ENCODE results near the gene KLHL36. TPM values are rescaled to one million over a fixed set of nuclear protein-coding genes. Genes with fewer than 3 reads are reported as not detected.
A peak's percentile ranks its signal among the peaks of the same experiment; 100 is the strongest.
"Not testable (repeated sequence)": the region's sequence is repeated elsewhere in the genome, so short reads cannot be mapped to it uniquely, and the experiment has no call there.

Gene KLHL36
- total and polyA plus RNA-seq, 5 donors = 17.2 to 47.2 (median 39.5) TPM

DNA sequence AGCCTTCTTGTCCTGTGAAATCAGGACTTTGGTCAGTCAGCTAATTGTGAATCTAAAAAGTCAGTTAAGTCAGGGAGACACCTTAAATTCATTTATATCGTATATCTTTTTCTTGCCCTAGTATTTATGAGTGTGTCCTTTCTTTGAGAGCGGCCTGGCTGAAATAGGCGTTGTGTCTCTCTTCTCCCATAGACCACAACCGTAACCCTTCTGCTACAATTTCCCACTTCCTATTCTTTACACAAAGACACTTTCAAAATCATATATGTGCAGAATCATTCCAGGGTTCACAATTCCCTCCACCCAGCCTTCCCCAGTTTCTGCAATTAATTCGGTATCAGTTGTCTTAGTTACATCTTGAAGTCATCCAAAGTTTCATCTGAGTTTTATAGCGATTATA is 16.4 kb upstream of the KLHL36 start:
- WGBS = 76% methylated on average over 6 of the region's 6 CpGs
- Histone ChIP-seq H3K9me3 (ENCODE audit: control insufficient read depth, low read length) (no peaks in the 10 kb centered on the region), H3K4me3 (ENCODE audit: low read length) (no peak overlapping the region), H3K4me1 (ENCODE audit: control insufficient read depth, insufficient read depth, low read length) (no peaks in the 10 kb centered on the region), H3K27ac (ENCODE audit: low read length) (no peak overlapping the region), H3K27me3 (ENCODE audit: control insufficient read depth, insufficient read depth) (no peaks in the 10 kb centered on the region)
- ATAC-seq (no peak), DNase-seq (no peak)
- intact Hi-C loops (cut with DNase I) = no loop called here

DNA sequence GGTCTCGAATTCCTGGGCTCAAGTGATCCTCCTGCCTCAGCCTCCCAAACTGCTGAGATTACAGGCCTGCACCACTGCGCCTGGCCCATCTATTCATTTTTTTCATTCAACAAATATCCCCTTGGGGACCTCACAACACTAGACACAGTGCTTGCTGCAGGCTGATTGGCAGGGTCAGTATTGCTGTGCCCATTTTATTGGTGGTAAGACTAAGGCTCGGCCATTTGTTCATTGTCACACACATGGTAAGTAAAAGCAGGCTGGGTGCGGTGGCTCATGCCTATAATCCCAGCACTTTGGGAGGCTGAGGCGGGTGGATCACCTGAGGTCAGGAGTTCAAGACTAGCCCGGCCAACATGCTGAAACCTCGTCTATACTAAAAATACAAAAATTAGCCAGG is 15.4 kb upstream of the KLHL36 start:
- H3K27ac ChIP-seq (ENCODE audit: low read length); intact Hi-C loops (cut with DNase I): not testable (repeated sequence)
- 88% methylated on average over 7 of the region's 7 CpGs for WGBS

DNA sequence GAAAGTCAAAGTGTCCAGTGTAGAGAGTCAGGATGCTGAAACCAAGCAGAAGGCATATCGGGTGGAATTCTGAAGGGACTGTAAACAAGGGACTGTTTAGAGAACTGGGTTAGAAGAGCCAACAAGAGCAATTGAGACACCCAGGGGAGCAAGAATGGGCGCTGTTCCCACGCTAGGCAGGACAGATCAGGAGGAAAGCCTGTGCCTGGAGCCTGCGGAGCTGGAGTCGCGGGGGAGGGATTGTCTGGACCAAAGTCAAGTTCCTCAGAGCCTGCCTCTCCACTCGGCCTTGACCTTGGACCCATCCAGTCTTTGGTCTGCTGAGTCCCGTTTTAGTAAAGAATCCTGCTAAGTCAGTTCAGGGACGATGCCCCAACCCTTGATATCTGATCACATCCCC is 14.7 kb upstream of the KLHL36 start:
- peak; percentile 86 to 94 for ATAC-seq
- peak overlapping the region; percentile 7 for H3K27ac ChIP-seq (ENCODE audit: low read length)

More for the DNA sequence above, 15.4 kb upstream of the KLHL36 start:
- not testable (repeated sequence) for H3K27me3 ChIP-seq (ENCODE audit: control insufficient read depth, insufficient read depth); ATAC-seq; H3K4me1 ChIP-seq (ENCODE audit: control insufficient read depth, insufficient read depth, low read length); DNase-seq; H3K9me3 ChIP-seq (ENCODE audit: control insufficient read depth, low read length); H3K4me3 ChIP-seq (ENCODE audit: low read length)

DNA sequence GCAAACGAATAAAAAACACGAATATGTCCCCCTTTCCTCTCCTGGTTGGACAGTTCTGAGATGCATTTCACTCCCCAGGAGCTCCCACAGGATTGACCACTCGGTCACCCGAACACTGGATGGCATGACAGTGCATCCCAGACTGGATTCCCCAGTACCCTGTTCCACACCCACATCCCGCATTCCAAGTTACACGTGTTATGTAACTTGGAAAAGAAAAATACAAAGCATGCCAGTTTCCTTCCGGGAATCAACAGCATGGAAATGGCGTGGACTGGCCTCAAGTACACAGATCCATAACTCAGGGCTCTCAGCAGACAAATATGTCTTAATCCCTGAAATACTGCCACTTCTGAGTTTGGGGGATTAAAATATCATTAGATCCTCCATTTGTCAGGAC is 12.6 kb upstream of the KLHL36 start:
- Histone ChIP-seq H3K4me1 (ENCODE audit: control insufficient read depth, insufficient read depth, low read length) (no peaks in the 10 kb centered on the region), H3K27ac (ENCODE audit: low read length) (peak overlapping the region; percentile 74), H3K27me3 (ENCODE audit: control insufficient read depth, insufficient read depth) (no peaks in the 10 kb centered on the region), H3K4me3 (ENCODE audit: low read length) (no peak overlapping the region), H3K9me3 (ENCODE audit: control insufficient read depth, low read length) (no peaks in the 10 kb centered on the region)
- 51% methylated on average over 8 of the region's 8 CpGs for WGBS
- ATAC-seq (peak in 1 of 2 donors; percentile 38), DNase-seq (peak in 2 of 3 donors; percentile 47 to 58)
- intact Hi-C loops (cut with DNase I) = no loop called here

More for the DNA sequence above, 14.7 kb upstream of the KLHL36 start:
- intact Hi-C loops (cut with DNase I) = no loop called here
- Histone ChIP-seq H3K4me1 (ENCODE audit: control insufficient read depth, insufficient read depth, low read length) (no peaks in the 10 kb centered on the region), H3K9me3 (ENCODE audit: control insufficient read depth, low read length) (no peaks in the 10 kb centered on the region), H3K4me3 (ENCODE audit: low read length) (no peak overlapping the region), H3K27me3 (ENCODE audit: control insufficient read depth, insufficient read depth) (no peaks in the 10 kb centered on the region)
- DNase-seq = peak; percentile 88 to 97 (median 95)
- 23% methylated on average over 9 of the region's 9 CpGs for WGBS

DNA sequence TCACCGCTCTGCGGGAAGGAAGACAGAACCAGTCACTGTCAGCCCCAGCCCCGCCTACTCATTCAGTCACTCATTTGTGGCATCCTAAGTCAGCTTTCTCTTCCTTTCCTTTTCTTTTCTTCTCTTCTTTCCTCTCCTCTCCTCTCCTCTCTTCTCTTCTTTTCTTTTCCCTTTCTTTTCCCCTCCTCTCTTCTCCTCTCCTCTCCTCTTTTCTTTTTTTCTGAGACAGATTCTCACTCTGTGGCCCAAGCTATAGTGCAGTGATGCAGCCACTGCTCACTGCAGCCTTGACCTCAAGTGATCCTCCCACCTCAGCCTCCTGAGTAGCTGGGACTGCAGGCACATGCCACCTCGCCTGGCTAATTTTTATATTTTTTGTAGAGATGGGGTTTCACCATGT is 10.6 kb upstream of the KLHL36 start:
- Histone ChIP-seq H3K4me1 (ENCODE audit: control insufficient read depth, insufficient read depth, low read length) (peaks cover 3% of the 10 kb centered on the region), H3K27me3 (ENCODE audit: control insufficient read depth, insufficient read depth) (no peaks in the 10 kb centered on the region), H3K4me3 (ENCODE audit: low read length) (no peak overlapping the region), H3K27ac (ENCODE audit: low read length) (no peak overlapping the region), H3K9me3 (ENCODE audit: control insufficient read depth, low read length) (no peaks in the 10 kb centered on the region)
- intact Hi-C loops (cut with DNase I) = no loop called here
- ATAC-seq = no peak
- DNase-seq = no peak
- 84% methylated on average over 4 of the region's 4 CpGs for WGBS

DNA sequence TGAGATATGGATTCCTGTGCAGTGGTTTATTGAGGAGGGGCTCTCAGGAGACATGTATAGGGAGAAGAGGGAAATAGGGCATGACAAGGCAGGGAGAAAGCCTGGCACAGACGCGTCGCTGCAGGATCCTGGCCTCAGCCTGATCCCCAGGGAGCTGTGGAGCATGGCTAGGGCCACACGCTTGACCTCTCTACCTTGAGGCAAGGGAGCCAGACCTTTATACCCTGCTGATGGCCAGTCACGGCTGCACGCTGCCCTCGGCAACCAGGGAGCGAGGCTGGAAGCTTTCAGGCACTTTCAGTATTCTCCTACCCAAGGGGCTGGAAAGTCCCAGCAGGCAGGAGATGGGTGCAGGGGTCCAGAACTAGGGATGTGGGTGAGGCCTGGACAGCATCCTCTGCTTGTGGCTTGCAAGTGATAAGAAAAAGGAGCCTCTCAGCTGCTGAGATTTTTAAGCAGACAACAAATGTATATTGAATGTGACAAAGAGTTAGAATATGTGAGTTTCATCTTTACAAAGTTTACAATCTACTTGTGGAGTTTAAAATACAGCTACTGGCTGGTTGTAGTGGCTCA is 10.0 kb upstream of the KLHL36 start:
- Histone ChIP-seq H3K4me1 (ENCODE audit: control insufficient read depth, insufficient read depth, low read length) (peaks cover 4% of the 10 kb centered on the region), H3K4me3 (ENCODE audit: low read length) (no peak overlapping the region), H3K27ac (ENCODE audit: low read length) (no peak overlapping the region), H3K9me3 (ENCODE audit: control insufficient read depth, low read length) (no peaks in the 10 kb centered on the region), H3K27me3 (ENCODE audit: control insufficient read depth, insufficient read depth) (no peaks in the 10 kb centered on the region)
- intact Hi-C loops (cut with DNase I) = no loop called here
- DNase-seq (no peak), ATAC-seq (no peak)
- WGBS = 91% methylated on average over 8 of the region's 8 CpGs

DNA sequence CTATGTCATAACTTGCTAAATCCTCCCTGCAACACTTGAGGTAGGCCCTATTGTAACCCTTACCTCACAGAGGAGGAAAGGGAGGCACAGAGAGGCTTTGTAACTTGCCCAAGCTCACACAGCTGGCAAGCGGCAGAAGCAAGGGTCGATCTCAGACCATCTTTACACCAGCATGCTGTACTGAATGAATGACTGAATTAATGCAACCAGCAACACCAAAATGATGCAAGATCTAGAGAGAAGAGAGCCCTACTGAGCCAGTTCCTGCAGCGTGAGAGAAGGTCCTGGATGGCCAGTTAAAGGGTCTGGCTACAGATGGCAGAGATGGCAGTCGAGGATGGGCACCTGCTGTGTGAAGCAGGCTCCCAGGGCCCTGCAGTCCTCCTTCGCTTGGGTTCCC is 8.2 kb upstream of the KLHL36 start:
- DNase-seq = no peak
- H3K4me3 ChIP-seq (ENCODE audit: low read length) = no peak overlapping the region
- no peak for ATAC-seq
- 95% methylated on average over 5 of the region's 5 CpGs for WGBS
- no peak overlapping the region for H3K27ac ChIP-seq (ENCODE audit: low read length)
- H3K9me3 ChIP-seq (ENCODE audit: control insufficient read depth, low read length) = no peaks in the 10 kb centered on the region
- no peaks in the 10 kb centered on the region for H3K27me3 ChIP-seq (ENCODE audit: control insufficient read depth, insufficient read depth)
- intact Hi-C loops (cut with DNase I) = no loop called here
- peaks cover 7% of the 10 kb centered on the region for H3K4me1 ChIP-seq (ENCODE audit: control insufficient read depth, insufficient read depth, low read length)

DNA sequence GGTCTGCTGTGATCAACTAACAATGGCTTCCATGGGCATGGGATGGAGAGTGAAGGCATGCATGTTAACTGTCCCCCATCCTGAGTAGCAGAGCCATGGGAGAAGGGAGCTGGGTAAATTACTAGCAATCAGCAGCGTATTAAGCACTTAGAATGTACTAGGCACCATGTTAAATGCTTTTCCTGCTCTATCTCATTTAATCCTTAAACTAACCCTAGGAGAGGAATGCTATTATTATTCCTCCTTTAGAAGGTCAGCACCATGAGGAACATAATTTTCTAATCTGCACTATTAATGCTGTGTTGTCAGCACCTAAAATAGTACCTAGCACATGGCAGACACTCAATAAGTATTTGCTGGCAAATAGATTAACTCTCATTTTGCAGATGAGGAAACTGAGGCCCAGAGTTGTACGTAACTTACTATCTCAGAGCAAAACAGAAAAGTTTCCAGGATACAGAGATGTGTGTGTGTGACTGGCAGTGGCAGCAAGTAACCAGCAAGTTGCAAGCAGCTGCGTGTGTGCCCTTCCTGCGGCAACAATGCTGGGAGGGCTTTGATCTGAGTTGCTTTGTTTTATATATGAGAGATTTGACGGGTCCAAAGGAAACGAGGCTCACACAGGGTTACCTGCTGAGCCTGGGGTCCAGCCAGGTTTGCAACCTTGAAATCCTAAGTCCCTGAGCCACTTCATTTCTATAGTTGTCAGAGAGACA is 6.5 kb upstream of the KLHL36 start:
- Histone ChIP-seq H3K27ac (ENCODE audit: low read length) (no peak overlapping the region), H3K27me3 (ENCODE audit: control insufficient read depth, insufficient read depth) (no peaks in the 10 kb centered on the region), H3K4me1 (ENCODE audit: control insufficient read depth, insufficient read depth, low read length) (peaks cover 7% of the 10 kb centered on the region), H3K9me3 (ENCODE audit: control insufficient read depth, low read length) (no peaks in the 10 kb centered on the region), H3K4me3 (ENCODE audit: low read length) (no peak overlapping the region)
- WGBS = 85% methylated on average over 6 of the region's 6 CpGs
- DNase-seq (no peak), ATAC-seq (no peak)
- intact Hi-C loops (cut with DNase I) = no loop called here

DNA sequence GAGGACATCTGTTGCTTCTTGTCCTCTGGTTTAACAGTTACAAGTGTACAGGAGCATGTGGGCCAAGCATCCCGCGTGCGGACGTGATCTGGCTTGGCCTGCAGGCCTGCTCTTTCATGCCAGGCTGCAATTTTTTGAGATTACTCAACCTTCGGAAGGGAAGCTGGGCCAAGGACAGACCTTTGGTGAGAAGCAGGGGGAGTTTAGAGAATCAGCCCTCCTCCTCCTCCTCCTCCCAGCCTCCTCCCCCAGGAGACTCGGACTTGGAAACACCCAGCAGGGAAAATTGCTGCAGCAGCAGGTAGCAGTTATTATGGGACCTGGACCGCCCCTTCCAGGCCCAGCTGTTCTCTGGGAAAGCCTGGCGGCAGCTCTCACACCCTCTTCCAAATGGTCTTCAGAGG is 5.1 kb upstream of the KLHL36 start:
- DNase-seq (peak; percentile 79 to 91 (median 89)), ATAC-seq (peak; percentile 81 to 92)
- H3K4me1 ChIP-seq (ENCODE audit: control insufficient read depth, insufficient read depth, low read length) = peaks cover 7% of the 10 kb centered on the region
- no peaks in the 10 kb centered on the region for H3K9me3 ChIP-seq (ENCODE audit: control insufficient read depth, low read length)
- no peaks in the 10 kb centered on the region for H3K27me3 ChIP-seq (ENCODE audit: control insufficient read depth, insufficient read depth)
- 41% methylated on average over 8 of the region's 8 CpGs for WGBS
- peak overlapping the region; percentile 7 for H3K27ac ChIP-seq (ENCODE audit: low read length)
- H3K4me3 ChIP-seq (ENCODE audit: low read length) = no peak overlapping the region
- intact Hi-C loops (cut with DNase I) = no loop called here

DNA sequence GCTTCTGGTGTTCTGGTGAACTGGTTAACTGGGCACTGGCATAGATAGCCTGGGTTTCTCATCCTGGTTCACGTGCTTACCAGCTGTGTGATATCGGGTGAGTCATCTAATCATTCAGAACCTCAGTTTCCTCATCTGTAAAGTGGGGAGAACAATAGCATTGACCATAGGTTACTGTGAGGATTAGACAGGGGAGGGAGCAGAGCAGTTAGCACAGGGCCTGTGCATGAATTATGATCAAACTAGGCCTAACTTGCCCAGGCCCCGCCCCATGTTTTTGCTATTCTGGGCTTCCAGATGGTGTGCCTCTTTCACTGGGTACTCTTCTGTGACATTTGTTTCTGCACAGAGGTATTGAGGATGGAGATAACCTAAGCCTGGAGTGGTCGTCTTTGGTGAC is 4.6 kb upstream of the KLHL36 start:
- ATAC-seq = peak in 1 of 2 donors; percentile 3
- H3K4me3 ChIP-seq (ENCODE audit: low read length) = no peak overlapping the region
- H3K9me3 ChIP-seq (ENCODE audit: control insufficient read depth, low read length) = no peaks in the 10 kb centered on the region
- no peaks in the 10 kb centered on the region for H3K27me3 ChIP-seq (ENCODE audit: control insufficient read depth, insufficient read depth)
- peak overlapping the region; percentile 1 for H3K27ac ChIP-seq (ENCODE audit: low read length)
- peaks cover 7% of the 10 kb centered on the region for H3K4me1 ChIP-seq (ENCODE audit: control insufficient read depth, insufficient read depth, low read length)
- no peak for DNase-seq
- intact Hi-C loops (cut with DNase I) = no loop called here
- WGBS = 81% methylated on average over 4 of the region's 4 CpGs

DNA sequence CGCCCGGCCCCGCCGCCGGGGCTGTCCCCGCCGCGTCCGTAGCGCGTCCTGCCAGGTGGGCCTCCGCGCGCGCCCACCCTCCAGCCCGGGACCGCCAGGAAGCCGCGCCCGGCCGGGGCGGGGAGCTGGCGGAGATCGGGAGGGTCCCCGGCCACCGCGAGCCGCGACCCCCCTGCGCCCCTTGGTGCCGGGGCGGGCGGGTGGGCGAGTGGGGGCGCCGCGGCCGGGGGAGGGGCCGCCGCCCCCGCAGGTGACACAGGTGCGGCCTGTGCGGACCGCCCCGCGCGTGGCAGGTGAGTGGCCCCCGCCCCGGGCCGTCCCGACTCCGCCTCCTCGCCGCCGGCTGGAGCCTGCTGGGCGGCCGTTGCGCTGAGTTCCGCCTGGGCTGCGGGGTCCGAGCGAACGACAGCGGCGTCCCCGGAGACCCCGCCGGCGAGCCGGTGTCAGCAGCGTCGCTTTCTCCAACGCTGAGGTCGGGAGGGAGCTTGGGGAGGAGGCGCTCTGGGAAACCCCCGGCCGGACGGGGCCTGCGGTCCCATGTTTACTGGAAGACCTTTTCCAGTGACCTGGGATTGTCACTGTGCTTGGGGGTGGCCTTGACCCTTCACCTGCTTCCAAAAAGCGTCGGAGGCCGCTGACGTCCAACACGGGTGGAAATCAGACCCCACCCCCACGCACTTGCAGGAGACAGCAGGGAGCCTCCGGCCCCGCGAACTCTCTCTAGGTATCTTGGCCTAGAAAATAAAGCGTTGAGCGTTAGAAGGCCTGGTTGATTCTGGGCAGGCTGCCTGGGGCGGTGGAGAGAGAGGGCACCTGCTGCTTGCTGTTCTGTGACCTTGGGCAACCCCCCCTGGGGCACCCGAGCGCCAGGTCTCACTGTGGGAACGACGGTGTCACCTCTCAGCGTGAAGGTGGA is 542 bp downstream of the KLHL36 start:
- ATAC-seq (peak; percentile 47 to 52), DNase-seq (peak; percentile 51 to 78 (median 77))
- H3K4me3 ChIP-seq (ENCODE audit: low read length) = peak overlapping the region; percentile 99
- intact Hi-C loops (cut with DNase I) = no loop called here
- peaks cover 2% of the 10 kb centered on the region for H3K4me1 ChIP-seq (ENCODE audit: control insufficient read depth, insufficient read depth, low read length)
- WGBS = 4% methylated on average over 94 of the region's 96 CpGs
- H3K9me3 ChIP-seq (ENCODE audit: control insufficient read depth, low read length) = no peaks in the 10 kb centered on the region
- H3K27me3 ChIP-seq (ENCODE audit: control insufficient read depth, insufficient read depth) = no peaks in the 10 kb centered on the region
- peak overlapping the region; percentile 85 for H3K27ac ChIP-seq (ENCODE audit: low read length)
